H1 (cell line): ENCODE measurements around the gene KIF26A. TPM values are rescaled to one million over a fixed set of nuclear protein-coding genes. Genes with fewer than 3 reads are reported as not detected.

Experiments
- CTCF ChIA-PET: fragments of 300-600 bp; sonication (Branson Sonifier 250); formaldehyde crosslinking; loops from one replicate; lab custom pipeline; 2021; ENCODE audit not compliant: partially characterized antibody; lab: Charles Lee
- POLR2A ChIA-PET: fragments of 300-600 bp; sonication (Branson Sonifier 250); formaldehyde crosslinking; loops from one replicate; lab custom pipeline; 2021; ENCODE audit warnings: inconsistent platforms; ENCODE audit not compliant: partially characterized antibody; lab: Charles Lee
- DNase-seq, 2 experiments: peaks; one replicate each; pipeline versions ENCODE4 v3.0.0 to v3.0.0-alpha.2; 2010 to 2022; ENCODE audit warnings: low spot score in 2 of 2, low read depth in 1 of 2, mixed read lengths in 1 of 2
- FAIRE-seq: peaks from 2 replicates; lab custom pipeline; 2011; peaks lifted over from hg19 to GRCh38; lab: Jason Lieb, UNC
- H2AFZ ChIP-seq: 2 replicates; pipeline ENCODE4 v1.8.1; 2012; ENCODE audit warnings: low read length, inconsistent platforms
- H2AK5ac ChIP-seq: 2 replicates; pipeline ENCODE4 v1.6.1; 2013; ENCODE audit warnings: low read depth, low read length
- H2BK120ac ChIP-seq: replicated peaks from 2 replicates; pipeline ENCODE3; 2013; ENCODE audit warnings: low read depth, low read length, inconsistent platforms
- H2BK12ac ChIP-seq: 2 replicates; pipeline ENCODE4 v1.6.1; 2013; ENCODE audit warnings: low read depth, low read length
- H2BK15ac ChIP-seq: 2 replicates; pipeline ENCODE4 v1.6.1; 2013; ENCODE audit warnings: low read length
- H2BK20ac ChIP-seq: 2 replicates; pipeline ENCODE4 v1.6.1; 2013; ENCODE audit warnings: low read length
- H2BK5ac ChIP-seq: 2 replicates; pipeline ENCODE4 v1.6.1; 2013; ENCODE audit warnings: low read depth, low read length
- H3K14ac ChIP-seq: 2 replicates; pipeline ENCODE4 v1.6.1; 2013; ENCODE audit warnings: inconsistent platforms; ENCODE audit not compliant: insufficient read length
- H3K18ac ChIP-seq: 2 replicates; pipeline ENCODE4 v1.6.1; 2013; ENCODE audit warnings: low read length; ENCODE audit errors: extremely low read depth
- H3K23ac ChIP-seq: 2 replicates; pipeline ENCODE4 v1.6.1; 2013; ENCODE audit warnings: inconsistent platforms; ENCODE audit not compliant: insufficient read length
- H3K23me2 ChIP-seq: 2 replicates; pipeline ENCODE4 v1.6.1; 2013; ENCODE audit warnings: low read depth, low read length
- H3K27ac ChIP-seq: 2 replicates; pipeline ENCODE4 v1.6.1; 2011; ENCODE audit warnings: low read depth, low read length, inconsistent platforms
- H3K27me3 ChIP-seq, 4 experiments: replicated peaks in 1 of 4; 1 replicate in 1 of 4; 2 replicates in 3 of 4; pipeline versions ENCODE4 v1.6.1 to v1.8.1; 2011 to 2013; ENCODE audit warnings: low read length in 3 of 4, mild to moderate bottlenecking in 3 of 4, inconsistent platforms in 2 of 4, mixed read lengths in 2 of 4, moderate library complexity in 1 of 4; ENCODE audit not compliant: control insufficient read depth in 3 of 4, insufficient read depth in 3 of 4; ENCODE audit errors: extremely low read depth in 1 of 4
- H3K36me3 ChIP-seq, 4 experiments: 2 replicates each; pipeline versions ENCODE4 v1.6.1 to v1.8.1; 2011 to 2013; ENCODE audit warnings: mild to moderate bottlenecking in 4 of 4, low read length in 3 of 4, moderate library complexity in 2 of 4, control low read depth in 1 of 4, inconsistent platforms in 1 of 4; ENCODE audit not compliant: insufficient read depth in 4 of 4, control insufficient read depth in 2 of 4
- H3K4ac ChIP-seq: replicated peaks from 2 replicates; pipeline ENCODE3; 2013; ENCODE audit warnings: low read length, low read depth, mixed read lengths, inconsistent platforms; ENCODE audit not compliant: insufficient read length
- H3K4me1 ChIP-seq, 4 experiments: replicated peaks in 1 of 4; 1 replicate in 1 of 4; 2 replicates in 3 of 4; pipeline versions ENCODE4 v1.6.1 to v1.8.1; 2011 to 2013; ENCODE audit warnings: low read length in 3 of 4, inconsistent platforms in 2 of 4, mixed read lengths in 1 of 4; ENCODE audit not compliant: insufficient read depth in 4 of 4, control insufficient read depth in 3 of 4
- H3K4me2 ChIP-seq, 2 experiments: 2 replicates each; pipeline versions ENCODE4 v1.6.1 to v1.8.1; 2011 to 2013; ENCODE audit warnings: low read depth in 2 of 2, low read length in 2 of 2, control low read depth in 1 of 2, inconsistent platforms in 1 of 2, mild to moderate bottlenecking in 1 of 2; ENCODE audit not compliant: insufficient read depth in 1 of 2
- H3K4me3 ChIP-seq, 4 experiments: fragments of 200-600, 300-600 bp in 1 of 4; sonication (generic), shearing (Covaris generic), sonication (Bioruptor Twin) in 1 of 4; 2 replicates each; pipeline versions ENCODE4 v1.5.1 to v1.8.1; 2011 to 2016; ENCODE audit warnings: low read length in 4 of 4, low read depth in 3 of 4, control low read depth in 2 of 4, inconsistent platforms in 2 of 4, mild to moderate bottlenecking in 2 of 4, mixed read lengths in 1 of 4, moderate library complexity in 1 of 4; ENCODE audit not compliant: insufficient read depth in 2 of 4; ENCODE audit errors: extremely low read depth in 1 of 4
- H3K56ac ChIP-seq: replicated peaks from 2 replicates; pipeline ENCODE3; 2013; ENCODE audit warnings: low read depth, mild to moderate bottlenecking, mixed read lengths, low read length, inconsistent platforms; ENCODE audit not compliant: insufficient read length
- H3K79me1 ChIP-seq: 2 replicates; pipeline ENCODE4 v1.6.1; 2013; ENCODE audit warnings: low read depth, low read length, control low read depth
- H3K79me2 ChIP-seq, 2 experiments: 2 replicates each; pipeline versions ENCODE4 v1.6.1 to v1.8.1; 2012 to 2013; ENCODE audit warnings: low read length in 2 of 2, mild to moderate bottlenecking in 2 of 2, inconsistent platforms in 1 of 2; ENCODE audit not compliant: insufficient read depth in 2 of 2, control insufficient read depth in 1 of 2
- H3K9ac ChIP-seq, 4 experiments: replicated peaks in 1 of 4; 1 replicate in 1 of 4; 2 replicates in 3 of 4; pipeline versions ENCODE4 v1.6.1 to v1.8.1; 2011 to 2013; ENCODE audit warnings: low read depth in 3 of 4, low read length in 3 of 4, control low read depth in 2 of 4, mild to moderate bottlenecking in 2 of 4, moderate library complexity in 2 of 4, inconsistent platforms in 1 of 4; ENCODE audit errors: extremely low read depth in 1 of 4
- H3K9me3 ChIP-seq, 2 experiments: 2 replicates each; pipeline versions ENCODE4 v1.6.1 to v1.8.1; 2012 to 2013; ENCODE audit warnings: mild to moderate bottlenecking in 2 of 2, moderate library complexity in 2 of 2, control low read depth in 1 of 2, inconsistent platforms in 1 of 2, low read depth in 1 of 2, low read length in 1 of 2, mixed read lengths in 1 of 2; ENCODE audit not compliant: insufficient read depth in 2 of 2
- H4K20me1 ChIP-seq, 2 experiments: replicated peaks in 1 of 2; 2 replicates each; pipeline versions ENCODE3 to v1.8.1; 2011 to 2013; ENCODE audit warnings: inconsistent platforms in 2 of 2, low read length in 2 of 2, mild to moderate bottlenecking in 1 of 2; ENCODE audit not compliant: insufficient read depth in 2 of 2, control insufficient read depth in 1 of 2
- H4K5ac ChIP-seq: 2 replicates; pipeline ENCODE4 v1.6.1; 2013; ENCODE audit warnings: low read length, low read depth, mixed read lengths, inconsistent platforms; ENCODE audit not compliant: insufficient read length
- H4K8ac ChIP-seq: 2 replicates; pipeline ENCODE4 v1.8.0; 2013; ENCODE audit warnings: mild to moderate bottlenecking, moderate library complexity, low read length, inconsistent platforms; ENCODE audit not compliant: insufficient read depth; ENCODE audit errors: extremely low read depth
- H4K91ac ChIP-seq: replicated peaks from 2 replicates; pipeline ENCODE3; 2013; ENCODE audit warnings: low read length, mixed read lengths, inconsistent platforms; ENCODE audit not compliant: insufficient read length
- CHD2 ChIP-seq: IDR thresholded peaks from 2 replicates; pipeline ENCODE4 v1.6.1; 2012; ENCODE audit warnings: low read length, improper control_type of control experiment
- EGR1 ChIP-seq: IDR thresholded peaks from 2 replicates; pipeline ENCODE4 v1.6.1; 2011; ENCODE audit warnings: low read depth, low read length, borderline replicate concordance
- PHF8 ChIP-seq: fragments of 200-600 bp; sonication (generic); conservative IDR thresholded peaks from 2 replicates; pipeline ENCODE4 v1.7.1; 2012; ENCODE audit warnings: low read depth, mild to moderate bottlenecking, inconsistent platforms, low read length, moderate library complexity
- WGBS, 2 experiments: shearing (Covaris generic) in 1 of 2; methylation state at CpG; one replicate each; pipeline versions ENCODE4 v1.1.6 to v1.1.7; 2013 to 2015; ENCODE audit warnings: low lambda C conversion rate in 2 of 2, mixed read lengths in 2 of 2, inconsistent platforms in 1 of 2, low coverage in 1 of 2, missing lambda C conversion rate in 1 of 2; ENCODE audit not compliant: insufficient replicate concordance in 2 of 2, insufficient coverage in 1 of 2, insufficient read length in 1 of 2; ENCODE audit errors: extremely low coverage in 1 of 2, missing lambda C conversion rate in 1 of 2; 5-methylcytosine and 5-hydroxymethylcytosine counted together
- polyA plus RNA-seq, 7 experiments: library from polyadenylated mRNA; depleted of rRNA in 3 of 7; stranded (reverse) in 5 of 7; unstranded in 2 of 7; fragments of >200 nt in 5 of 7; fragments of 200-250 nt in 2 of 7; gene quantifications; 1 replicate in 5 of 7; 2 replicates in 1 of 7; 4 replicates in 1 of 7; pipeline versions ENCODE4 v1.2.1 to v1.2.3, GENCODE V29; 2011 to 2013; ENCODE audit warnings: missing spikeins in 2 of 7, mixed read lengths in 2 of 7
- total RNA-seq: library from RNA; stranded (reverse); fragmentation: NEBNext Ultra II Directional; extraction: Animal tissue kit (Norgen Biotek cat#: 25700); gene quantifications from 2 replicates; pipeline ENCODE4 v1.2.1, GENCODE V29; 2021

KIF26A gene
- total and polyA plus RNA-seq, 2 of the 8 experiments (the other 6 are each of a cell fraction or from before 2014, with no cell fraction given), result 11.5 to 41.6 TPM

DNA sequence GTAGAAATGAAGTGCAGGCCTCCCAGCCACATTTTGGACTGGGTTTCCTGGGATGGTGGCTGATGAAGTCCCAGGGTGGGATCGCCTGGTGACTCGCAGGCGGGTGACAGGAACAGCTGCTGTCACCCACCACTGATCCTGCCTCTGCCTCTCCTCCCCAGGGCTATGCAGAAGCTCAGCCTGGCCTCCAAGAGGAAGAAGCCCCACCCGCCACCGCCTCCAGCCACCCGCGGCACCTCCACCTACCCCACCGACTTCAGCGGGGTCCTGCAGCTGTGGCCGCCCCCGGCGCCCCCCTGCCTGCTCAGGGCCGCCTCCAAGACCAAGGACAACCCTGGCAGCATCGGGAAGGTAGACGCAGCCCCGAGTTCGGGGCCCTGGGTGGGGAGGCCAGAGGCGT is 28.3 kb downstream of the KIF26A start:
- 94% methylated on average over 7 of the region's 18 CpGs; no CpG with 5 or more reads in 1 of the 2 experiments for WGBS, 2 experiments
- H3K4me2 ChIP-seq, result no peak overlapping the region
- H2AK5ac ChIP-seq, result no peak overlapping the region
- FAIRE-seq, result no peak
- H3K4ac ChIP-seq, result no peak overlapping the region
- H4K5ac ChIP-seq, result no peak overlapping the region
- no peaks in the 10 kb centered on the region for H3K9me3 ChIP-seq
- peaks cover 7% of the 10 kb centered on the region; the same call in 1 of the 2 replicates for H3K79me1 ChIP-seq
- no peaks in the 10 kb centered on the region; the same call in 1 of the 2 replicates for H3K23me2 ChIP-seq
- no peak overlapping the region for H3K14ac ChIP-seq
- no peaks in the 10 kb centered on the region for H3K27me3 ChIP-seq
- H3K4me1 ChIP-seq, result peaks cover 11 to 32% (median 27%) of the 10 kb centered on the region in 4 experiments
- H3K23ac ChIP-seq, result no peak overlapping the region
- no peak overlapping the region for H3K56ac ChIP-seq
- H3K9ac ChIP-seq, result no peak overlapping the region
- H2AFZ ChIP-seq, result no peak overlapping the region
- no peak for DNase-seq
- H4K8ac ChIP-seq, result no peak overlapping the region
- no peak overlapping the region for H4K91ac ChIP-seq
- no peak overlapping the region for H3K4me3 ChIP-seq
- ChIA-PET CTCF (interaction anchor here (0.9 kb wide), 1 partner anchor 20 kb away, joined by 4 read pairs; no protein-coding TSS in a partner anchor), POLR2A (interaction anchor here (1.2 kb wide), 1 partner anchor 12 kb away, joined by 3 read pairs; no protein-coding TSS in a partner anchor)
- H4K20me1 ChIP-seq, result peaks cover 2 to 29% of the 10 kb centered on the region in 2 experiments
- no peak overlapping the region for H3K18ac ChIP-seq
- no peak overlapping the region for H2BK120ac ChIP-seq
- no peak overlapping the region for H2BK20ac ChIP-seq
- no peak overlapping the region for H2BK15ac ChIP-seq
- no peak for TF ChIP-seq CHD2
- no peak for TF ChIP-seq EGR1
- no peak for TF ChIP-seq PHF8
- peaks cover 0 to 6% of the 10 kb centered on the region in 2 experiments; a peak in 2 of 4 replicates for H3K79me2 ChIP-seq
- no peak overlapping the region for H2BK5ac ChIP-seq
- no peak overlapping the region for H3K27ac ChIP-seq
- H2BK12ac ChIP-seq, result no peak overlapping the region
- H3K36me3 ChIP-seq, result peaks cover 0 to 3% (median 0%) of the 10 kb centered on the region in 4 experiments; a peak in 1 of 8 replicates
